HG03135 (cell line): ENCODE measurements around the gene PCDHGA4.
"Not testable (repeated sequence)": the region's sequence is repeated elsewhere in the genome, so short reads cannot be mapped to it uniquely, and the experiment has no call there.

Experiments
- ATAC-seq: cut with Tn5 transposase; IDR thresholded peaks from one replicate; pipeline ENCODE4 v1.9.1; 2021; ENCODE audit warnings: mild to moderate bottlenecking, moderate library complexity; ENCODE audit not compliant: unreplicated experiment

Gene PCDHGA4

DNA sequence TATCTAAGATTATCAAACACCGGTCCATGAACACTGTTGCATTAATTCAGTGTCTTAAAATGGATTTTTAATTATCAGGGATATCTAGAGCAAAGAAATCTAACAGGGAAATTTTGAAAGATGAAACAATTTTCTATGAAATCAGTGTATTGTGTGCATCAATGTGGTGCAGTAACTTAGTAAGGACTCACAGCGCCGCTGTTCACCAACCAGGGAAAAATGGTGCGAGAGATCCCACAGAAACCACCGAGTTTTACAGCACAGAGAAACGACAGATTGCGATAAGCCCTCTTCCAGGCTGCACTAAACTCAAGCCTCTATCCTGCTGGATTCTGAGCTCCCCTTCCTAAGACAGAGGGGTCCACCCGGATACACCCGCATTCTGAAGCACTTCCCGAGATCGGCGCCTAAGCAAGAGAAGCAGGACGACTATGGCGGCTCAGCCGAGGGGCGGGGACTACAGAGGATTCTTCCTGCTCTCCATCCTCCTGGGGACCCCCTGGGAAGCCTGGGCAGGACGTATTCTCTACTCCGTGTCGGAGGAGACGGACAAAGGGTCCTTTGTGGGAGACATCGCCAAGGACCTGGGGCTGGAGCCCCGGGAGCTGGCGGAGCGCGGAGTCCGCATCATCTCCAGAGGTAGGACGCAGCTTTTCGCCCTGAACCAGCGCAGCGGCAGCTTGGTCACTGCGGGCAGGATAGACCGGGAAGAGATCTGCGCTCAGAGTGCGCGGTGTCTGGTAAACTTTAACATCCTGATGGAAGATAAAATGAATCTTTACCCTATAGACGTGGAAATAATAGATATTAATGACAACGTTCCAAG, 27.9 kb downstream of the PCDHGA4 start, which contains the start of gene PCDHGA7:
Gene PCDHGA7 (plus strand): TSS at position 274 of the 826 bp plus-strand sequence. CDS start 158 bp downstream, at position 432.
- ATAC-seq, result no peak

GRCh38 chr5:141383345-141383744, 28.5 kb downstream of the PCDHGA4 start:
- no peak for ATAC-seq

DNA sequence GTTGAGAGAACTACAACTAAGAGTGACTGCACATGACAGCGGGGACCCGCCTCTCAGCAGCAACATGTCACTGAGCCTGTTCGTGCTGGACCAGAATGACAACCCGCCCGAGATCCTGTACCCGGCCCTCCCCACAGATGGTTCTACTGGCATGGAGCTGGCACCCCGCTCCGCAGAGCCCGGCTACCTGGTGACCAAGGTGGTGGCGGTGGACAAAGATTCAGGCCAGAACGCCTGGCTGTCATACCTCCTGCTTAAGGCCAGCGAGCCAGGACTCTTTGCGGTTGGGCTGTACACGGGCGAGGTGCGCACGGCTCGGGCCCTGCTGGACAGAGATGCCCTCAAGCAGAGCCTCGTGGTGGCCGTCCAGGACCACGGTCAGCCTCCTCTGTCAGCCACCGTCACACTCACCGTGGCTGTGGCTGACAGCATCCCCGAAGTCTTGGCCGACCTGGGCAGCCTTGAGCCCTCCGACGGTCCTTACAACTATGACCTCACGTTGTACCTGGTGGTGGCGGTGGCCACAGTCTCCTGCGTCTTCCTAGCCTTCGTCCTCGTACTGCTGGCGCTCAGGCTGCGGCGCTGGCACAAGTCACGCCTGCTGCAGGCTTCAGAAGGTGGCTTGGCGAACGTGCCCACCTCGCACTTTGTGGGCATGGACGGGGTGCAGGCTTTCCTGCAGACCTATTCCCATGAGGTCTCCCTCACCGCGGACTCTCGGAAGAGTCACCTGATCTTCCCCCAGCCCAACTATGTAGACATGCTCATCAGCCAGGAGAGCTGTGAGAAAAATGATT, 29.8 kb downstream of the PCDHGA4 start:
- ATAC-seq, result no peak

- ATAC-seq, result not testable (repeated sequence)
Measured at GRCh38 chr5:141387557-141388311, 32.9 kb downstream of the PCDHGA4 start, which contains the start of gene PCDHGB4. Gene PCDHGB4 (plus strand): TSS chr5:141387698. CDS start chr5:141387885, 187 bp downstream.

GRCh38 chr5:141388661-141389060, 33.8 kb downstream of the PCDHGA4 start:
- ATAC-seq, result no peak

DNA sequence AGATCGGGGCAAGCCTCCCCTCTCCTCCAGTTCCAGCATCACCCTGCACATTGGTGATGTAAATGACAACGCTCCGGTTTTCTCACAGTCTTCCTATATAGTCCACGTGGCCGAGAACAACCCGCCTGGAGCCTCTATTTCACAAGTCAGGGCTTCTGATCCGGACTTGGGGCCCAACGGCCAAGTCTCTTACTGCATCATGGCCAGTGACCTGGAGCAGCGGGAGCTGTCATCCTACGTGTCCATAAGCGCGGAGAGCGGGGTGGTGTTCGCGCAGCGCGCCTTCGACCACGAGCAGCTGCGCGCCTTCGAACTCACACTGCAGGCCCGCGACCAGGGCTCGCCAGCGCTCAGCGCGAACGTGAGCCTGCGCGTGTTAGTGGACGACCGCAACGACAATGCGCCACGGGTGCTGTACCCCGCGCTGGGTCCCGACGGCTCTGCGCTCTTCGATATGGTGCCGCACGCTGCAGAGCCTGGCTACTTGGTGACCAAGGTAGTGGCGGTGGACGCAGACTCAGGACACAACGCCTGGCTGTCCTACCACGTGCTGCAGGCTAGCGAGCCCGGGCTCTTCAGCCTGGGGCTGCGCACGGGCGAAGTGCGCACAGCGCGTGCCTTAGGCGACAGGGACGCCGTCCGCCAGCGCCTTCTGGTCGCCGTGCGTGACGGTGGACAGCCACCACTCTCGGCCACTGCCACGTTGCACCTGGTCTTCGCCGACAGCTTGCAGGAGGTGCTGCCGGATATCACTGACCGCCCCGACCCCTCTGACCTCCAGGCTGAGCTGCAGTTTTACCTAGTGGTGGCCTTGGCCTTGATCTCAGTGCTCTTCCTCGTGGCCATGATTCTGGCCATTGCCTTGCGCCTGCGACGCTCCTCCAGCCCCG, 34.6 kb downstream of the PCDHGA4 start:
- ATAC-seq, result no peak

DNA sequence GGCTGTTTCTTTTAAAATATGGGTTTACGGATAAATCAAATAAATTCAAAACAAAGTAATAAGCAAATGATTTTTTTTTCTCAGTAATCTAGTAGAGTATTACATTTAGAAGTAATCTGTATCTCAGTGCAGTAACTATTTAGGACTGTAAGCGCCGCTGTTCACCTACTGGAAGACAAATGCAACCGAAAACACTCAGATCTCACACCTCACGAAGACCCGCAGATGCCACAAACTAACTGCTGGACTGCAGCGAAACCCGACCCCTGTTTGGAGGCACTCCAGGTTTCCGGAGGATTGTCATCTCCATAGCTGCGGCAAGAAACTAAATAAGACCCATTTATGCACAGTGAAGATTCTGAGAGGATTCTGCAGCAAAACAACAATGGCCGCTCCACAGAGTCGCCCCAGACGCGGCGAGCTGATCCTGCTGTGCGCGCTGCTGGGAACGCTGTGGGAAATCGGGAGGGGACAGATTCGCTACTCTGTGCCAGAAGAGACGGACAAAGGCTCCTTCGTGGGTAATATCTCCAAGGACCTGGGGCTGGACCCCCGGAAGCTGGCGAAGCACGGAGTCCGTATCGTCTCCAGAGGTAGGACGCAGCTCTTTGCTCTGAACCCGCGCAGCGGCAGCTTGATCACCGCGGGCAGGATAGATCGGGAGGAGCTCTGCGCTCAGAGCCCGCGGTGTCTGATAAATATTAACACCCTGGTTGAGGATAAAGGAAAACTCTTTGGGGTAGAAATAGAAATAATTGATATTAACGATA, 37.8 kb downstream of the PCDHGA4 start, which contains the start of gene PCDHGA8:
Gene PCDHGA8 (plus strand): TSS at position 205 of the 770 bp plus-strand sequence. CDS start 181 bp downstream, at position 386.
- ATAC-seq, result no peak

DNA sequence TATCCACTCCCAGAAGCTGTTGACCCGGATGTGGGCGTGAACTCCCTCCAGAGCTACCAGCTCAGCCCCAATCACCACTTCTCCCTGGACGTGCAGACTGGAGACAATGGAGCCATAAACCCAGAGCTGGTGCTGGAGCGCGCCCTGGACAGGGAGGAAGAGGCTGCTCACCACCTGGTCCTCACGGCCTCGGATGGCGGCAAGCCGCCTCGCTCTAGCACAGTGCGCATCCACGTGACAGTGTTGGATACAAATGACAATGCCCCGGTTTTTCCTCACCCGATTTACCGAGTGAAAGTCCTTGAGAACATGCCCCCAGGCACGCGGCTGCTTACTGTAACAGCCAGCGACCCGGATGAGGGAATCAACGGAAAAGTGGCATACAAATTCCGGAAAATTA, 38.4 kb downstream of the PCDHGA4 start:
- no peak for ATAC-seq

- not testable (repeated sequence) for ATAC-seq
Measured at GRCh38 chr5:141394401-141395187, 39.8 kb downstream of the PCDHGA4 start.

- peak; percentile 75 for ATAC-seq
Measured at GRCh38 chr5:141397756-141398551, 43.1 kb downstream of the PCDHGA4 start, which contains the start of gene PCDHGB5. Gene PCDHGB5 (plus strand): TSS chr5:141397947. CDS start chr5:141398128, 181 bp downstream.

- ATAC-seq, result no peak
Measured at GRCh38 chr5:141398608-141399007, 43.8 kb downstream of the PCDHGA4 start.

DNA sequence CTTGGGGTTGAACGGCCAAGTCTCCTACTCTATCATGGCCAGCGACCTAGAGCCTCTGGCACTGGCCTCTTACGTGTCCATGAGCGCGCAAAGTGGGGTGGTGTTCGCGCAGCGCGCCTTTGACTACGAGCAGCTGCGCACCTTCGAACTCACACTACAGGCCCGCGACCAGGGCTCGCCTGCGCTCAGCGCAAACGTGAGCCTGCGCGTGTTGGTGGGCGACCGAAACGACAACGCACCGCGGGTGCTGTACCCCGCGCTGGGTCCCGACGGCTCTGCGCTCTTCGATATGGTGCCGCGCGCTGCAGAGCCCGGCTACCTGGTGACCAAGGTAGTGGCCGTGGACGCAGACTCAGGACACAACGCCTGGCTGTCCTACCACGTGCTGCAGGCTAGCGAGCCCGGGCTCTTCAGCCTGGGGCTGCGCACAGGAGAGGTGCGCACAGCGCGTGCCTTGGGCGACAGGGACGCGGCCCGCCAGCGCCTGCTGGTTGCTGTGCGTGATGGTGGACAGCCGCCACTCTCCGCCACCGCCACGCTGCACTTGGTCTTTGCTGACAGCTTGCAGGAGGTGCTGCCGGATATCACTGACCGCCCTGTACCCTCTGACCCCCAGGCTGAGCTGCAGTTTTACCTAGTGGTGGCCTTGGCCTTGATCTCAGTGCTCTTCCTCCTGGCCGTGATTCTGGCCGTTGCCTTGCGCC, 44.9 kb downstream of the PCDHGA4 start:
- ATAC-seq, result no peak

GRCh38 chr5:141402553-141403243, 47.9 kb downstream of the PCDHGA4 start, which contains the start of gene PCDHGA9:
Gene PCDHGA9 (plus strand): TSS chr5:141402778. CDS start chr5:141402953, 175 bp downstream.
- no peak for ATAC-seq

DNA sequence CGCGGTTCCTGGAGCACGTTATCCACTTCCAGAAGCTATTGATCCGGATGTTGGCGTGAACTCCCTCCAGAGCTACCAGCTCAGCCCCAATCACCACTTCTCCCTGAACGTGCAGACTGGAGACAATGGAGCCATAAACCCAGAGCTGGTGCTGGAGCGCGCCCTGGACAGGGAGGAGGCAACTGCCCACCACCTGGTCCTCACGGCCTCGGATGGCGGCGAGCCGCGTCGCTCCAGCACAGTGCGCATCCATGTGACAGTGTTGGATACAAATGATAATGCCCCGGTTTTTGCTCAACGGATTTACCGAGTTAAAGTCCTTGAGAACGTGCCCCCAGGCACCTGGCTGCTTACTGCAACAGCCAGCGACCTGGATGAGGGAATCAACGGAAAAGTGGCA, 48.6 kb downstream of the PCDHGA4 start:
- ATAC-seq, result no peak
